ENCODE data around the gene MCM5.

Gene MCM5

GRCh38 chr22:35399678-35400500 lies at the start of gene MCM5:
TSS of gene MCM5 (plus strand) at chr22:35400140. CDS start at chr22:35400439, 299 bp downstream.
- peak; percentile 98 for DNase-seq

- DNase-seq = peak; percentile 91
These were observed 49.1 kb upstream of the MCM5 start for GRCh38 chr22:35350539-35351503.

- peak; percentile 97 for DNase-seq
These were observed 47.5 kb upstream of the MCM5 start for GRCh38 chr22:35352214-35353111.

GRCh38 chr22:35353318-35353717 lies 46.6 kb upstream of the MCM5 start:
- DNase-seq = peak; percentile 71

- no peak for DNase-seq
These were observed 45.9 kb upstream of the MCM5 start for GRCh38 chr22:35354068-35354467.

GRCh38 chr22:35357883-35358621 lies 41.9 kb upstream of the MCM5 start:
- no peak for DNase-seq

- no peak for DNase-seq
These were observed 40.4 kb upstream of the MCM5 start for GRCh38 chr22:35359380-35360065.

GRCh38 chr22:35361001-35361558 lies 38.9 kb upstream of the MCM5 start:
- DNase-seq = no peak

- DNase-seq = no peak
These were observed 36.3 kb upstream of the MCM5 start for GRCh38 chr22:35363566-35364086.

GRCh38 chr22:35364230-35364629 lies 35.7 kb upstream of the MCM5 start:
- DNase-seq = peak; percentile 90

GRCh38 chr22:35367331-35367886 lies 32.5 kb upstream of the MCM5 start:
- peak; percentile 85 for DNase-seq

- no peak for DNase-seq
These were observed 31.6 kb upstream of the MCM5 start for GRCh38 chr22:35368386-35368785.

- DNase-seq = no peak
These were observed 29.9 kb upstream of the MCM5 start for GRCh38 chr22:35369996-35370395.

GRCh38 chr22:35373781-35374180 lies 26.2 kb upstream of the MCM5 start:
- no peak for DNase-seq

GRCh38 chr22:35375031-35375430 lies 24.9 kb upstream of the MCM5 start:
- peak; percentile 86 for DNase-seq

- no peak for DNase-seq
These were observed 24.4 kb upstream of the MCM5 start for GRCh38 chr22:35375526-35375925.

- DNase-seq = peak; percentile 99
These were observed 23.0 kb upstream of the MCM5 start for GRCh38 chr22:35376728-35377472.

- DNase-seq = peak; percentile 66
These were observed 22.2 kb upstream of the MCM5 start for GRCh38 chr22:35377735-35378134.

- DNase-seq = no peak
These were observed 21.3 kb upstream of the MCM5 start for GRCh38 chr22:35378621-35379020.
